OCI-LY1 (cell line): ENCODE results near the gene VEGFB.

ENCODE experiments used
- H2AFZ ChIP-seq: fragments of 200-600 bp; sonication (generic), shearing (Covaris generic); 2 replicates; pipeline ENCODE4 v1.6.0; 2014; ENCODE audit warnings: antibody characterized with exemption, mild to moderate bottlenecking, low read length
- H3F3A ChIP-seq: fragments of 200-600 bp; sonication (generic), shearing (Covaris generic); 2 replicates; pipeline ENCODE4 v1.6.0; 2014; ENCODE audit warnings: mild to moderate bottlenecking, antibody characterized with exemption, low read length, moderate library complexity; ENCODE audit not compliant: insufficient read depth
- H3K27ac ChIP-seq: fragments of 200-600 bp; sonication (generic); 2 replicates; pipeline ENCODE4 v1.5.1; 2014; ENCODE audit warnings: low read length, mixed run types, mild to moderate bottlenecking, low read depth; ENCODE audit not compliant: poor library complexity, severe bottlenecking
- H3K27me3 ChIP-seq: fragments of 200-600 bp; sonication (generic); 2 replicates; pipeline ENCODE4 v1.6.0; 2014; ENCODE audit warnings: antibody characterized with exemption, mild to moderate bottlenecking, low read length, moderate library complexity; ENCODE audit not compliant: insufficient read depth
- H3K36me3 ChIP-seq: fragments of 200-600 bp; sonication (generic); 2 replicates; pipeline ENCODE4 v1.6.1; 2014; ENCODE audit warnings: mild to moderate bottlenecking, antibody characterized with exemption, low read length, moderate library complexity, mixed read lengths; ENCODE audit not compliant: insufficient read depth
- H3K4me1 ChIP-seq: fragments of 200-600 bp; sonication (generic); 2 replicates; pipeline ENCODE4 v1.5.1; 2014; ENCODE audit warnings: mild to moderate bottlenecking, low read length, moderate library complexity; ENCODE audit not compliant: insufficient read depth, severe bottlenecking
- H3K4me2 ChIP-seq: fragments of 200-600 bp; sonication (generic), shearing (Covaris generic); 2 replicates; pipeline ENCODE4 v1.6.1; 2014; ENCODE audit warnings: low read length
- H3K4me3 ChIP-seq: fragments of 200-600 bp; sonication (generic); 2 replicates; pipeline ENCODE4 v1.5.1; 2014; ENCODE audit warnings: low read length, low read depth, mild to moderate bottlenecking, mixed read lengths; ENCODE audit not compliant: poor library complexity, severe bottlenecking
- H3K79me2 ChIP-seq: fragments of 200-600 bp; shearing (Covaris generic); 2 replicates; pipeline ENCODE4 v1.6.1; 2016; ENCODE audit warnings: mixed run types, low read length, mixed read lengths; ENCODE audit not compliant: insufficient read depth
- H3K9ac ChIP-seq: fragments of 200-600 bp; sonication (generic), shearing (Covaris generic); 2 replicates; pipeline ENCODE4 v1.6.1; 2014; ENCODE audit warnings: mild to moderate bottlenecking, low read length, mixed read lengths
- H3K9me2 ChIP-seq: fragments of 200-600 bp; sonication (generic), shearing (Covaris generic); 2 replicates; pipeline ENCODE4 v1.6.1; 2014; ENCODE audit warnings: low read depth, mild to moderate bottlenecking, low read length, mixed read lengths
- H3K9me3 ChIP-seq: fragments of 200-600 bp; shearing (Covaris generic); 2 replicates; pipeline ENCODE4 v1.6.1; 2014; ENCODE audit warnings: low read length, mixed read lengths
- H4K20me1 ChIP-seq: fragments of 200-600 bp; sonication (generic), shearing (Covaris generic); 2 replicates; pipeline ENCODE4 v1.6.0; 2016; ENCODE audit warnings: mild to moderate bottlenecking, low read length; ENCODE audit not compliant: insufficient read depth
- CTCF ChIP-seq: fragments of 200-600 bp; sonication (generic), shearing (Covaris generic); IDR thresholded peaks from 2 replicates; pipeline ENCODE4 v1.5.1; 2017; ENCODE audit warnings: mild to moderate bottlenecking, antibody characterized with exemption, low read length, moderate library complexity, mixed read lengths
- EZH2 ChIP-seq: fragments of 200-600 bp; sonication (generic), shearing (Covaris generic); IDR thresholded peaks from 2 replicates; pipeline ENCODE4 v1.8.0; 2017; ENCODE audit warnings: borderline replicate concordance, mixed run types, mild to moderate bottlenecking, antibody characterized with exemption, low read length, moderate library complexity, mixed read lengths

VEGFB gene

GRCh38 chr11:64268893-64269539 lies 34.6 kb downstream of the VEGFB start:
- no peaks in the 10 kb centered on the region for H3K27me3 ChIP-seq
- no peaks in the 10 kb centered on the region for H3K79me2 ChIP-seq
- H3K9me2 ChIP-seq, result no peaks in the 10 kb centered on the region
- TF ChIP-seq CTCF (peak; percentile 25; the same call in 1 of the 2 replicates), EZH2 (no peak)
- peak overlapping the region; percentile 91 for H3K27ac ChIP-seq
- peak overlapping the region; percentile 74 for H3K4me3 ChIP-seq
- no peaks in the 10 kb centered on the region for H4K20me1 ChIP-seq
- H3K4me2 ChIP-seq, result peak overlapping the region; percentile 93
- no peaks in the 10 kb centered on the region for H3F3A ChIP-seq
- peak overlapping the region; percentile 91 for H3K9ac ChIP-seq
- no peaks in the 10 kb centered on the region for H3K36me3 ChIP-seq
- peaks cover 27% of the 10 kb centered on the region for H3K4me1 ChIP-seq
- no peak overlapping the region for H2AFZ ChIP-seq
- H3K9me3 ChIP-seq, result no peaks in the 10 kb centered on the region

- peak overlapping the region; percentile 93 for H3K4me2 ChIP-seq
- no peak overlapping the region for H2AFZ ChIP-seq
- peak overlapping the region; percentile 74 for H3K4me3 ChIP-seq
- no peaks in the 10 kb centered on the region for H3F3A ChIP-seq
- H3K9me2 ChIP-seq, result no peaks in the 10 kb centered on the region
- no peaks in the 10 kb centered on the region for H3K36me3 ChIP-seq
- H4K20me1 ChIP-seq, result no peaks in the 10 kb centered on the region
- H3K27me3 ChIP-seq, result no peaks in the 10 kb centered on the region
- H3K9me3 ChIP-seq, result no peaks in the 10 kb centered on the region
- peak overlapping the region; percentile 91 for H3K27ac ChIP-seq
- H3K79me2 ChIP-seq, result no peaks in the 10 kb centered on the region
- H3K9ac ChIP-seq, result peak overlapping the region; percentile 91
- peaks cover 27% of the 10 kb centered on the region for H3K4me1 ChIP-seq
- TF ChIP-seq CTCF (no peak), EZH2 (no peak)
These were observed 35.3 kb downstream of the VEGFB start for GRCh38 chr11:64269540-64270220.

- H3K79me2 ChIP-seq, result no peaks in the 10 kb centered on the region
- no peak overlapping the region for H3K27ac ChIP-seq
- H3K4me3 ChIP-seq, result no peak overlapping the region
- no peak for TF ChIP-seq CTCF
- TF ChIP-seq EZH2, result no peak
- no peak overlapping the region for H3K4me2 ChIP-seq
- no peaks in the 10 kb centered on the region for H3K9me3 ChIP-seq
- peaks cover 16% of the 10 kb centered on the region; the same call in 1 of the 2 replicates for H3K36me3 ChIP-seq
- H3K9ac ChIP-seq, result no peak overlapping the region
- H3F3A ChIP-seq, result no peaks in the 10 kb centered on the region
- H4K20me1 ChIP-seq, result no peaks in the 10 kb centered on the region
- H2AFZ ChIP-seq, result no peak overlapping the region
- H3K4me1 ChIP-seq, result peaks cover 11% of the 10 kb centered on the region
- H3K9me2 ChIP-seq, result no peaks in the 10 kb centered on the region
- H3K27me3 ChIP-seq, result no peaks in the 10 kb centered on the region
These were observed 40.8 kb downstream of the VEGFB start for GRCh38 chr11:64275031-64275800.
